Spleen (tissue), 11 donors: Measurements from ENCODE around the gene KANTR. TPM values are rescaled to one million over a fixed set of nuclear protein-coding genes. Genes with fewer than 3 reads are reported as not detected.
A peak's percentile ranks its signal among the peaks of the same experiment; 100 is the strongest.

Experiments
- DNase-seq: peaks from one replicate; pipeline ENCODE4 v3.0.0-alpha.2; 2020
- H3K27ac ChIP-seq, 8 donors: fragments of 200-600 bp; sonication (generic) in 7 of 8; 1 replicate in 4 of 8; 2 replicates in 4 of 8; pipeline versions ENCODE4 v1.5.0 to v1.8.0; 2016 to 2021; ENCODE audit warnings: inconsistent platforms in 4 of 8, mild to moderate bottlenecking in 4 of 8, moderate library complexity in 1 of 8
- H3K27me3 ChIP-seq, 7 donors: fragments of 200-600 bp; sonication (generic) in 6 of 7; replicated peaks in 1 of 7; 1 replicate in 4 of 7; 2 replicates in 3 of 7; pipeline versions ENCODE4 v1.5.0 to v1.8.0; 2016 to 2021; ENCODE audit warnings: inconsistent platforms in 3 of 7, mild to moderate bottlenecking in 1 of 7
- H3K36me3 ChIP-seq, 6 donors: fragments of 200-600 bp; sonication (generic) in 5 of 6; 1 replicate in 4 of 6; 2 replicates in 2 of 6; pipeline versions ENCODE4 v1.5.0 to v1.8.0; 2016 to 2021; ENCODE audit warnings: inconsistent platforms in 2 of 6
- H3K4me1 ChIP-seq, 6 donors: fragments of 200-600 bp; sonication (generic) in 5 of 6; 1 replicate in 3 of 6; 2 replicates in 3 of 6; pipeline versions ENCODE4 v1.5.0 to v1.8.0; 2016 to 2021; ENCODE audit warnings: inconsistent platforms in 3 of 6
- H3K4me3 ChIP-seq, 8 donors: fragments of 200-600 bp; sonication (generic) in 7 of 8; 1 replicate in 4 of 8; 2 replicates in 4 of 8; pipeline versions ENCODE4 v1.5.0 to v1.8.0; 2016 to 2021; ENCODE audit warnings: inconsistent platforms in 4 of 8, mild to moderate bottlenecking in 4 of 8, moderate library complexity in 2 of 8
- H3K9me3 ChIP-seq, 8 donors: fragments of 200-600 bp; sonication (generic) in 7 of 8; 1 replicate in 4 of 8; 2 replicates in 4 of 8; pipeline versions ENCODE4 v1.5.0 to v1.8.0; 2016 to 2021; ENCODE audit warnings: inconsistent platforms in 4 of 8
- POLR2A ChIP-seq, 3 donors: fragments of 450-650 bp; IDR thresholded peaks; one replicate each; pipeline ENCODE4 v1.5.1; 2017; ENCODE audit warnings: antibody characterized with exemption in 3 of 3, mild to moderate bottlenecking in 1 of 3
- POLR2AphosphoS5 ChIP-seq, 3 donors: sonication (generic); formaldehyde crosslinking; IDR thresholded peaks; one replicate each; pipeline ENCODE4 v1.5.1; 2017; ENCODE audit warnings: antibody characterized with exemption in 3 of 3
- WGBS, 5 donors: extraction: QIAGEN DNeasy Blood & Tissue Kit in 3 of 5; methylation state at CpG; one replicate each; pipeline versions ENCODE4 v1.1.5 to v1.1.7; 2013 to 2018; 5-methylcytosine and 5-hydroxymethylcytosine counted together
- intact Hi-C: fragments of 100-400 bp; cut with DNase I; formaldehyde crosslinking; loops from one replicate; pipeline ENCODE4 v1.15.0; 2023; ENCODE audit warnings: low total_unique reads
- polyA plus RNA-seq, 3 donors: library from polyadenylated mRNA; stranded (reverse); fragments of 200-250 nt; gene quantifications; one replicate each; pipeline ENCODE4 v1.2.1, GENCODE V29; 2013
- total RNA-seq, 7 donors: library from RNA; depleted of rRNA in 3 of 7; stranded (reverse); fragments of >200 nt in 3 of 7; fragmentation: NEBNext Ultra II Directional in 4 of 7; extraction: Animal tissue kit (Norgen Biotek cat#: 25700) in 4 of 7; gene quantifications; one replicate each; pipeline versions ENCODE4 v1.1.0 to v1.2.1, GENCODE V29; 2016 to 2021
- TF ChIP-seq, protein P1 (sequence below), 11 experiments: fragments of 200-600 bp in 7 of 11; fragments of 450-650 bp in 4 of 11; sonication (generic) in 4 of 11; IDR thresholded peaks in 8 of 11; conservative IDR thresholded peaks in 3 of 11; 1 replicate in 7 of 11; 2 replicates in 4 of 11; pipeline versions ENCODE4 v1.4.0 to v1.8.0; 2016 to 2021; ENCODE audit warnings: antibody characterized with exemption in 11 of 11, inconsistent platforms in 4 of 11, mild to moderate bottlenecking in 1 of 11
- donor health status: healthy with polysubstance abuse.
- donor health status: DM: no; HTN: no; CAD: no; lungs with moderate emphysema.
- donor health status: DM: no; HTN: no; CAD: no.
- donor health status: Bipolar disorder and iron deficiency.
- donor health status: healthy.
- donor health status: DM: no; HTN: no; CAD: no.
- donor health status: DM: yes; HTN: yes; CAD: no.

Gene KANTR
- total and polyA plus RNA-seq, 10 donors: 4.4 to 34.5 (median 18.1) TPM

DNA sequence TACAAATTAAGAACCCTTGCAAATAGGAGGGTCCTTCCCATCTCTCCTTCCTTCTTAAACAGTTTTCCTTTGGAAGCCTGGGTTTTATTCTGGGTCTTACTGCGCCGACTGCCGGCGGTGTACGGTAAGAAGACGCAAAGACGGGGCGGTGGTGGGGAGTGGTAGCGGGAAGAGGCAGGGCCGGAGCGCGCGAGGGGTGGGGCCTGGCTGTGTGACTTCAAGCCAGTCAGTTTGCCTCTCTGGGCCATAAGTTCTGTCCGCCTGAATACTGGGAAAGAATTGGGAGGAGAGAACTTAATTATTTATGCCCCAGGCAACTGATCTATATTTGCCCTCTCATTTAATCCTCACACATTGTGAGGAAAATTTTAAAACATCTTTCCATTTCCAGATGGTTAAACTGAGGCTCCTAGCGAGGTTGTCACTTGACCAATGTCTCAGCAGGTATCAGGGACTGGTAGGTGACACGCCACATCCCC, 726 bp upstream of the KANTR start:
- H3K27me3 ChIP-seq: no peaks in the 10 kb centered on the region
- intact Hi-C loops: no loop called here
- H3K4me3 ChIP-seq: peak overlapping the region; percentile 1 to 88 (median 60)
- H3K9me3 ChIP-seq: no peaks in the 10 kb centered on the region
- WGBS, 5 donors: 0 to 49% (median 1%) methylated on average over 14 to 16 of the region's 16 CpGs
- H3K4me1 ChIP-seq: peaks cover 0 to 39% (median 13%) of the 10 kb centered on the region in 6 donors
- peak; percentile 94 for DNase-seq
- TF ChIP-seq POLR2A (IDR thresholded peaks at IDR 0.05) (no peak), POLR2AphosphoS5 (IDR thresholded peaks at IDR 0.05) (peak in 1 of 3 donors; percentile 56)
- TF ChIP-seq, protein P1, sequence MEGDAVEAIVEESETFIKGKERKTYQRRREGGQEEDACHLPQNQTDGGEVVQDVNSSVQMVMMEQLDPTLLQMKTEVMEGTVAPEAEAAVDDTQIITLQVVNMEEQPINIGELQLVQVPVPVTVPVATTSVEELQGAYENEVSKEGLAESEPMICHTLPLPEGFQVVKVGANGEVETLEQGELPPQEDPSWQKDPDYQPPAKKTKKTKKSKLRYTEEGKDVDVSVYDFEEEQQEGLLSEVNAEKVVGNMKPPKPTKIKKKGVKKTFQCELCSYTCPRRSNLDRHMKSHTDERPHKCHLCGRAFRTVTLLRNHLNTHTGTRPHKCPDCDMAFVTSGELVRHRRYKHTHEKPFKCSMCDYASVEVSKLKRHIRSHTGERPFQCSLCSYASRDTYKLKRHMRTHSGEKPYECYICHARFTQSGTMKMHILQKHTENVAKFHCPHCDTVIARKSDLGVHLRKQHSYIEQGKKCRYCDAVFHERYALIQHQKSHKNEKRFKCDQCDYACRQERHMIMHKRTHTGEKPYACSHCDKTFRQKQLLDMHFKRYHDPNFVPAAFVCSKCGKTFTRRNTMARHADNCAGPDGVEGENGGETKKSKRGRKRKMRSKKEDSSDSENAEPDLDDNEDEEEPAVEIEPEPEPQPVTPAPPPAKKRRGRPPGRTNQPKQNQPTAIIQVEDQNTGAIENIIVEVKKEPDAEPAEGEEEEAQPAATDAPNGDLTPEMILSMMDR (IDR thresholded peaks at IDR 0.05 in 8 of 11, conservative IDR thresholded peaks at IDR 0.05 in 3 of 11): peak; percentile 43 to 82 (median 68)
- peaks cover 0 to under 1% (median 0%) of the 10 kb centered on the region in 6 donors for H3K36me3 ChIP-seq
- peak overlapping the region; percentile 49 to 91 (median 88) for H3K27ac ChIP-seq

GRCh38 chrX:53094582-53094905, 602 bp downstream of the KANTR start:
- intact Hi-C loops: no loop called here
- WGBS, 5 donors: 0 to 54% (median 5%) methylated on average over 5 of the region's 5 CpGs
- Histone ChIP-seq H3K9me3 (no peaks in the 10 kb centered on the region), H3K27me3 (no peaks in the 10 kb centered on the region), H3K4me1 (peaks cover 0 to 26% (median 8%) of the 10 kb centered on the region in 6 donors), H3K27ac (peak overlapping the region; percentile 49 to 91 (median 88)), H3K36me3 (peaks cover 0 to 11% (median 0%) of the 10 kb centered on the region in 6 donors), H3K4me3 (peak overlapping the region; percentile 55 to 88 (median 60))
- no peak for DNase-seq
- TF ChIP-seq, protein P1 (IDR thresholded peaks at IDR 0.05 in 8 of 11, conservative IDR thresholded peaks at IDR 0.05 in 3 of 11): no peak
- TF ChIP-seq POLR2AphosphoS5 (IDR thresholded peaks at IDR 0.05): no peak
- TF ChIP-seq POLR2A (IDR thresholded peaks at IDR 0.05): no peak

DNA sequence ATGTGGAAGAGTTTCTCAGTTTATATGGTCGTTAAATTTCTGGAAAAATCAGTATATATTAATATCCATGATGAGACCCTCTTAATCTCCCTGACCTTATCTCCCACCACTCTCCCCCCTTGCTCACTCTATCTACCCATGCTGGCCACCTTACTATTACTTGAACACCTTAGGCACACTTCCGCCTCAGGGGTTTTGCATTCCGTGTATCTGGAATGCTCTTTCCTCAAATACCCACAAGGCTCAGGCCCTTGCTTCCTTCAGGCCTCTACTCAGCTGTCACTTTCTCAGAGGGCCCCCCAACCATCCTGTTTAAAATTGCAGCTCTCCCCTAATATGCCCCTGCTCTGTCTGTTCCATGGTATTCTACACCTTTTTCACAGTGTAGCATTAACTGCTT, 1.9 kb downstream of the KANTR start:
- H3K27me3 ChIP-seq: no peaks in the 10 kb centered on the region
- H3K36me3 ChIP-seq: peaks cover 0 to 20% (median 0%) of the 10 kb centered on the region in 6 donors
- H3K4me1 ChIP-seq: peaks cover 0 to 26% (median 8%) of the 10 kb centered on the region in 6 donors
- WGBS, 5 donors: 85 to 94% (median 90%) methylated on average over 3 of the region's 3 CpGs
- intact Hi-C loops: no loop called here
- H3K4me3 ChIP-seq: no peak overlapping the region
- DNase-seq: no peak
- TF ChIP-seq POLR2A (IDR thresholded peaks at IDR 0.05): no peak
- TF ChIP-seq, protein P1 (IDR thresholded peaks at IDR 0.05 in 8 of 11, conservative IDR thresholded peaks at IDR 0.05 in 3 of 11): no peak
- no peak for TF ChIP-seq POLR2AphosphoS5 (IDR thresholded peaks at IDR 0.05)
- H3K9me3 ChIP-seq: no peaks in the 10 kb centered on the region
- H3K27ac ChIP-seq: no peak overlapping the region

- Histone ChIP-seq H3K9me3 (no peaks in the 10 kb centered on the region), H3K4me1 (no peaks in the 10 kb centered on the region), H3K27ac (peak overlapping the region in 3 of 8 donors; percentile 30 to 51 (median 38)), H3K4me3 (no peak overlapping the region), H3K27me3 (no peaks in the 10 kb centered on the region), H3K36me3 (peaks cover 0 to 10% (median 0%) of the 10 kb centered on the region in 6 donors)
- TF ChIP-seq, protein P1 (IDR thresholded peaks at IDR 0.05 in 8 of 11, conservative IDR thresholded peaks at IDR 0.05 in 3 of 11): no peak
- TF ChIP-seq POLR2A (IDR thresholded peaks at IDR 0.05) (no peak), POLR2AphosphoS5 (IDR thresholded peaks at IDR 0.05) (no peak)
- intact Hi-C loops: no loop called here
- no peak for DNase-seq
- WGBS, 5 donors: 83 to 100% (median 98%) methylated on average over 1 to 6 of the region's 6 CpGs
Observed at GRCh38 chrX:53114864-53115549, 21.1 kb downstream of the KANTR start.
